Sciatic nerve (tissue), 2 donors: ENCODE data around the gene GPR146. TPM values are rescaled to one million over a fixed set of nuclear protein-coding genes. Genes with fewer than 3 reads are reported as not detected.
"Not testable (repeated sequence)": the region's sequence is repeated elsewhere in the genome, so short reads cannot be mapped to it uniquely, and the experiment has no call there.

Experiments used
- ATAC-seq: fragments of 200-7000 bp; cut with Tn5 transposase; one replicate; pipeline ENCODE4 v1.9.1; 2020; ENCODE audit warnings: mild to moderate bottlenecking, moderate library complexity
- DNase-seq: peaks from one replicate; pipeline ENCODE4 v3.0.0-alpha.2; 2020; ENCODE audit warnings: low spot score
- intact Hi-C: fragments of 100-400 bp; cut with DNase I; formaldehyde crosslinking; loops from one replicate; pipeline ENCODE4 v1.14.2; 2022
- total RNA-seq: library from RNA; stranded (reverse); fragmentation: NEBNext Ultra II Directional; extraction: Animal tissue kit (Norgen Biotek cat#: 25700); gene quantifications from one replicate; pipeline ENCODE4 v1.2.1, GENCODE V29; 2021
- donor health status: DM: no; HTN: no; CAD: no.
- donor health status: DM: no; HTN: no; CAD: no.

Gene GPR146
- total RNA-seq, 1 donor from 2014 or later: 50.5 TPM

DNA sequence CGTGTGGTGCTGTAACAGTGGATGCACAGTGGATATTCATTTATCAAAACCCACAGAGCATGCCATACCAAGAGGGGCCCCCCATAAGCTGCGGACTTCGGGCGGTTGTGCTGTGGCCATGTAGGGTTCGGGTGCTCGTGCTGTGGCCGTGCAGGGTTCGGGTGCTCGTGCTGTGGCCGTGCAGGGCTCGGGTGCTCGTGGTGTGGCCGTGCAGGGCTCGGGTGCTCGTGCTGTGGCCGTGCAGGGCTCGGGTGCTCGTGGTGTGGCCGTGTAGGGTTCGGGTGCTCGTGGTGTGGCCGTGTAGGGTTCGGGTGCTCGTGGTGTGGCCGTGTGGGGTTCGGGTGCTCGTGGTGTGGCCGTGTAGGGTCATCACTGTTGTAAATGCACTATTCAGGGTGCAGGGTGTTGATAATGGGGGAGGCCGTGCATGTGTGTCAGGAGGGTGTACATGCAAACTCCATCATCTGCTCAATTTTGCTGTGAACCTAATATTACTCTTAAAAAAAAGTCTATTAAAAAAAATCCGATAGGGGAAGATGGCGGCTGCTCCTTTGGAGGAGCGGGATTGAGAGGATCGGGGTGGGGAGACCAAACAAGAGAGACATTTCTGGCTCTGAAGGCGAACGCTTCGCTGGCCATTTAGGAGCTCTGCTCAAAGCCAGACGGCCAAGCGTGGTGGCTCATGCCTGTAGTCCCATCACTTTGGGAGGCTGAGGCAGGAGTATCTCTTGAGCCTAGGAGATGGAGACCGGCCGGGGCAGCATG, 8.0 kb upstream of the GPR146 start:
- intact Hi-C loops, ATAC-seq, DNase-seq: not testable (repeated sequence)

DNA sequence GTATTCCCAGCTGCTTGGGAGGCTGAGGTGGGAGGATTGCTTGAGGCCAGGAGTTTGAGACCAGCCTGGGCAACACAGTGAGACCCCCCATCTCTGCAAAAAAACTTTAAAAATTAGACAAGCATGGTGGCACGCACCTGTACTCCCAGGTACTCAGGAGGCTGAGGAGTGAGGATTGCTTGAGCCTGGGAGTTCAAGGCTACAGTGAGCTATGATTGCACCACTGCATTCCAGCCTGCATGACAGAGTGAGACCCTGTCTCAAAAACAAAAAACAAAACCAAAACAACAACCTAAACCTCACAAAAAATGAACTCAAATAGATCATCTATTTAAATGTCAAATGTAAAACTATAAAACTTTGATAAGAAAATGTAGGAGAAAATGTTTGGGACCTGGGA, 4.1 kb upstream of the GPR146 start:
- ATAC-seq, intact Hi-C loops, DNase-seq: not testable (repeated sequence)

- ATAC-seq (no peak), DNase-seq (no peak)
- intact Hi-C loops: no loop called here
These were observed 3.6 kb upstream of the GPR146 start for GRCh38 chr7:1040790-1041189.

DNA sequence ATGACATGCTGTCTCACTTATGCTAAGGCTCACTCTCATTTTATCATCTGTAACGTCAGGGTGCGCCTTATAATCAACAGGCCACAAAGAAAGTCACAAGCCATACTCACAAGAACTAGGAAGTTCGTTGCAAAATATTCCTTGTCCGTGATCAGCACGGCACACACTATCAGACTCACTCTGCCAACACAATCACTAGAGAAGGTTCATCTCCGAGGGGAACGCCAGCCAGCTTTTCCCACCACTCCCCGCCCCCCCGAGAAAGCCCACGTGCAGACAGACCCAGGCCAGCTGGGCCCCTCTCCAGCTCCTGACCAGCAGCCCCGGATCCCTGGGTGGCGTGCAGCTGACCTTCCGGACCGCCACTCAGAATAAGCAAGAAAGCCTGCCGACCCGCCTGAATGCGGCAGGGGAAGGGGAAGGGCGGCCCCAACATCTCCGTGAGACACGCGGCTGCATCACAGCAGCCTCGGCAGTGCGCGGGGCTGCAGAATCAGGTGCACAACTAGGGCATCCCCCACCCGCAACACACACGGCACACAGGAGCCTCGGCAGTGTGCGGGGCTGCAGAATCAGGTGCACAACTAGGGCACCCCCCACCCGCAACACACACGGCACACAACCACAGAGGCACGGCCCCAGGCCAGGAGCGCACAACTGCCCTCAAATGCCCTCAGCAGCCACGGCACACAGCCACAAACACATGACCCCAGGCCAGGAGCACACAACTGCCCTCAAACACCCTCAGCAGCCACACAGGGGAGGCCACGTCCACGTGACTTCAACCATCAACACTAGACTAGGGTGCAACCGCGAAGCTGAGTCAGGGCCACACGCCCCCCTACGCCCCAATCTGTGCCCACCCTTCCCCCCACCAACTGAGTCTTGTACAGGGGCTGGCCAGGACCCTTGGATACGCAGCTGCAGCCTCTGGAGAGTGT, 2.5 kb upstream of the GPR146 start:
- intact Hi-C loops: no loop called here
- DNase-seq: no peak
- no peak for ATAC-seq

DNA sequence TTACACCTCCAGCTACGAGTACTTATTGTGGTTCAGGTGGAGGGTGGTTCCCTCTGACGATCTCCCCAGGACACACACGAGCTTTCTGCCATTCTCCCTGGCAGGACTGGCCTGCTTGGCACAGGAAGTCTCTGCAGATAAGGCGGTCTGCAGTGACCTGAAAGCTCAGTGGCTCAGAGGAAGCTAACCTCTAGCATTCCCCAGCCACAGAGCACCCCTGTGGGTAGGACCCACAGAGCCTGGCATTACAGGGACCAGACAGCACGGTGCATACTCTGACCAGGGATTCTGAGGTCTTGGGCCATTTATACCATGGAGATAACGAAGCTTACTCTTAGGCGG, 1.9 kb upstream of the GPR146 start:
- intact Hi-C loops: no loop called here
- DNase-seq: no peak
- ATAC-seq: no peak

DNA sequence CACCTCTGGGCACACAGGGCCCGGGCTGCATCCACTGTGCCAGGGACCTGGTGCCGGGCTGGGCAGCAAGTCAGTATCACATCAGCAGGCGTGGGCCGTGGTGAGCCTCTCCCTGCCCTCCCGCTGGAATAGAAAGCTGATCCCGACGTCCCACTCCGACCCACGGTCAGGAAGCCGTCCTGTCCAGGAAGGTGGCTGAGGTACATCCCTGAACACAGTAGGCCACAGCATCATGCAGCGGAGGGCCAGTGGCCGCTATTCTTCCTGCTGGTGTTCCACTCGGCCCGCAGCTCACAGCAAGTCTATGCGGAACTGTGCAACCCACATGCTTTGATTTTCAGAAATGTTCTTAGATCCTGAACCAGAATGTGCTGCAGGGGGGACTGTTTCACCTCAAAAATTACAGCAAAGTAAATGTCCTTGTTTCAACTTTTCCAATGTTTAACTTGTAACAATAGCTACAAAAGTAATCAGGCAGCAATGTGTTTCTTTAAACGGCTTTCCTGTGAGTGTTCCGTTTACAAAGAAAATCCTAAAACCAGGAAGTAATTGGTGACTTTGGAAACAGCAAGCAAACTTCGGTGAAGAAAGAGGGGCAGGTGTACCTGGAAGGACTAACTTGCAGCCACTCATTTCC, 676 bp upstream of the GPR146 start:
- intact Hi-C loops: no loop called here
- ATAC-seq (peak; percentile 29), DNase-seq (no peak)

GRCh38 chr7:1045069-1046063, 1.0 kb downstream of the GPR146 start:
- ATAC-seq: no peak
- intact Hi-C loops: no loop called here
- DNase-seq: no peak

DNA sequence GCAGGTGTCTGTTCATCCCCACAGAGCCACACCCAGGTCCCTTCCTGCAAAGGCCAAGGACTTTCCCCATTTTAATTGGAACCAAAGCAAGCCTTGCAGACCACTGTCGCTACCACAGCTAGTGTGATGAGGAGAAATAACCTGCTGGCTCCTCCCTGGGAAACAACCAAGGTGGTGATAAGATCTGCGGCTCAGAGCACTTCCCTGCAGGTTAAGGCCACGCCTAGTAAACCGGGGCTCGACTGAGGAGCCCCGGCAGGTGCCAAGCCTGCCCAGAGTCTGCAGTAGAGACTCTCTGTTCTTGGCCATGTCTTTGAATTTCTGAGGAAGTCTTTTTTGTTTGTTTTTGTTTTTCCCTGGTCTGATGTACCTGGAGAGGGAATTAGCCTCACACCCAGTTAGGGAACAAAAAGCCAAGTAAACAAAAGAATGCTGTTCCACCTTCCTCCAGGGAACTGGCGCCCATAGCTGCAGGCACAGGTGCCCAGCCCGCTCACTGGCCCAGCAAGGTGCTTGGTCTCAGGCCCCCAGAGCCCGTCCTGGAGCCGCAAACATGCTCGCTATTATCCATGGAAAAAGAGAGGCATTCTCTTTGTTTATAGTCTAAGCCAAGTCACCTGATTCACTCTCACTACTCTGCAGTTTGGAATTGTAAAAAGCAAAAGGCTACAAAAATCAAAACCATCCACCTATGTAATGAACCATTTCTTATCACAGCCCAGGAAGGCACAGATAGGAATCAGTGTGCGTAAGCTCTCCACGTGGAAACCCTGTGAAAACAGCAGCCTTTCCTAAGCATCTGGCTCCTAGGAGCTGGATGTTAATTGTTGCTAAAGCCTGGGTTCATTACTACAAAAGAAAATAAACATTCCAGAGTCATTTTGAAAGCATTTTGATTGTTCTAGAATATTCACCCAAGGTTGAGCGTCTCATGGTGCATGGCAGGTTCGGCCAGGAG, 2.7 kb downstream of the GPR146 start:
- ATAC-seq: no peak
- no peak for DNase-seq
- intact Hi-C loops: no loop called here

GRCh38 chr7:1049006-1049741, 4.8 kb downstream of the GPR146 start:
- DNase-seq: no peak
- no peak for ATAC-seq
- intact Hi-C loops: no loop called here

GRCh38 chr7:1049801-1050200, 5.5 kb downstream of the GPR146 start:
- DNase-seq (no peak), ATAC-seq (no peak)
- intact Hi-C loops: no loop called here

- no peak for DNase-seq
- no peak for ATAC-seq
- intact Hi-C loops: no loop called here
These were observed 6.0 kb downstream of the GPR146 start for GRCh38 chr7:1050254-1050906.

- intact Hi-C loops: no loop called here
- ATAC-seq: peak; percentile 5
- DNase-seq: no peak
These were observed 6.8 kb downstream of the GPR146 start for GRCh38 chr7:1050956-1051690.

GRCh38 chr7:1052031-1052818, 7.9 kb downstream of the GPR146 start:
- intact Hi-C loops: no loop called here
- DNase-seq (no peak), ATAC-seq (peak; percentile 7)

DNA sequence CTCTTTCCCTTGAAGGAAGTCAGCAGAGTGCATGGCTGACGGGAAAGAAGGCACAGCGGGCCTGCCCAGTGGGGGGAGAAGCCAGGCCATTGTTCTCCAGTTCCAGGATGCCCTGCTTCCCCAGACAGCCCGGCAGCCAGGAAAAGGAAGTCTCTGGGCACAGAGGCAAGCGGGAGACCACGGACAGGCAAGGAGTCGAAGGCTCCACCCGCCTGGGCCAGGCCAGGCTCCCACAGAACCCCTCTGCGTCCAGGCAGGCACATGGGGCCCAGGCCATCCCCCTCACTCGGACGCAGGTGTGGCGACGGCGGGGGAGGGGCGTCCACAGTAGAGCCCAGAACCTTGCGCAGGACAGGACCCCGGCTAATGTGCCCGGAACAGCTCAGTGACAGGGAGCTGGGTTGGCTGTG, 8.7 kb downstream of the GPR146 start:
- intact Hi-C loops: no loop called here
- no peak for ATAC-seq
- no peak for DNase-seq

GRCh38 chr7:1053816-1054370, 9.5 kb downstream of the GPR146 start:
- no peak for ATAC-seq
- no peak for DNase-seq
- intact Hi-C loops: no loop called here
